Fibroblast of lung (primary cell): ENCODE measurements around the gene NAB2.

Source experiments
- CTCF ChIP-seq, 2 donors: IDR thresholded peaks in 1 of 2; conservative IDR thresholded peaks in 1 of 2; 1 replicate in 1 of 2; 2 replicates in 1 of 2; pipeline ENCODE4 v1.5.1; 2011 to 2012; ENCODE audit warnings: low read length in 2 of 2, control low read depth in 1 of 2, inconsistent platforms in 1 of 2, low read depth in 1 of 2, mild to moderate bottlenecking in 1 of 2
- EZH2 ChIP-seq: IDR thresholded peaks from 2 replicates; pipeline ENCODE4 v1.5.1; 2012; ENCODE audit warnings: low read length, control low read depth, mild to moderate bottlenecking; ENCODE audit errors: missing control alignments

- no peak for TF ChIP-seq EZH2
- no peak for TF ChIP-seq CTCF (conservative IDR thresholded peaks at IDR 0.05 in 1 of 2, IDR thresholded peaks at IDR 0.05 in 1 of 2; ENCODE audit: low read depth in 1 of 2, low read length in 2 of 2)
These were observed 40.3 kb upstream of the NAB2 start for GRCh38 chr12:57048423-57049118.
